H1 (cell line): Measurements from ENCODE around the gene CFAP44. TPM values are rescaled to one million over a fixed set of nuclear protein-coding genes. Genes with fewer than 3 reads are reported as not detected.

Experiments
- HDAC6 ChIP-seq: IDR thresholded peaks from one replicate; pipeline ENCODE4 v1.7.1; 2012; ENCODE audit warnings: low read depth, mild to moderate bottlenecking, inconsistent platforms, low read length, moderate library complexity
- PHF8 ChIP-seq: fragments of 200-600 bp; sonication (generic); conservative IDR thresholded peaks from 2 replicates; pipeline ENCODE4 v1.7.1; 2012; ENCODE audit warnings: low read depth, mild to moderate bottlenecking, inconsistent platforms, low read length, moderate library complexity
- RBBP5 ChIP-seq: IDR thresholded peaks from 2 replicates; pipeline ENCODE4 v1.7.1; 2012; ENCODE audit warnings: low read depth, mild to moderate bottlenecking, inconsistent platforms, low read length, moderate library complexity, borderline replicate concordance
- TAF7 ChIP-seq: optimal IDR thresholded peaks from 2 replicates; pipeline ENCODE3; 2011; ENCODE audit warnings: low read depth, mild to moderate bottlenecking, inconsistent platforms, low read length, moderate library complexity, borderline replicate concordance
- YY1 ChIP-seq: IDR thresholded peaks from 2 replicates; pipeline ENCODE4 v1.6.1; 2011; ENCODE audit warnings: low read depth, mild to moderate bottlenecking, low read length
- polyA plus RNA-seq, 7 experiments: library from polyadenylated mRNA; depleted of rRNA in 3 of 7; stranded (reverse) in 5 of 7; unstranded in 2 of 7; fragments of >200 nt in 5 of 7; fragments of 200-250 nt in 2 of 7; gene quantifications; 1 replicate in 5 of 7; 2 replicates in 1 of 7; 4 replicates in 1 of 7; pipeline versions ENCODE4 v1.2.1 to v1.2.3, GENCODE V29; 2011 to 2013; ENCODE audit warnings: missing spikeins in 2 of 7, mixed read lengths in 2 of 7
- total RNA-seq: library from RNA; stranded (reverse); fragmentation: NEBNext Ultra II Directional; extraction: Animal tissue kit (Norgen Biotek cat#: 25700); gene quantifications from 2 replicates; pipeline ENCODE4 v1.2.1, GENCODE V29; 2021

CFAP44 gene
- total and polyA plus RNA-seq, 2 of the 8 experiments (the other 6 are each of a cell fraction or from before 2014, with no cell fraction given) = 0.45 to 0.60 TPM

DNA sequence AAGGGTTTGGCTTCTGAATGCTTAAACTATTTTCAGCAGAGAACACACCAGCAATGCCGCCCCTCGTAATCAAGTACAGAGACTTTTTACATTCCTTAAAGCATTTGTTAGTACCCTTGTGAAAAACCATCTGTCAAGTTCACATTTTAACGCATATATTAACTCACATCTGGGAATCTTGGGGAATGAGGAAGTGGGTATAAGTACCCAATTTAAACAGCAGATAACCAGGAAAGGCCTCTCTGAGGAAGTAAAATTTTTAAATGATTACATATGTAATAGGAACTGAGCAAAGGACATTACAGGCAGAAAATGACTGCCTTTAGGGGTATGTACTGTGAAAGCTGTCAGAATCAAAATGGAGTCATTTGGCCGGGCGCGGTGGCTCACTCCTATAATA lies 12.8 kb upstream of the CFAP44 start (continued):
- TF ChIP-seq PHF8 (no peak), YY1 (no peak), TAF7 (no peak), HDAC6 (no peak), RBBP5 (no peak)
